Activated CD4-positive, alpha-beta memory T cell treated with anti-CD3 and anti-CD28 coated beads for 36 hours (primary cell): ENCODE data around the gene CCDC60. TPM values are rescaled to one million over a fixed set of nuclear protein-coding genes. Genes with fewer than 3 reads are reported as not detected.

ENCODE experiments used
- CTCF ChIA-PET: fragments of 350-600 bp; sonication (Branson Sonifier 250); formaldehyde crosslinking; loops from one replicate; lab custom pipeline; 2021; ENCODE audit warnings: antibody characterized with exemption, inconsistent platforms; lab: Charles Lee
- POLR2A ChIA-PET: fragments of 350-600 bp; sonication (Branson Sonifier 250); formaldehyde crosslinking; loops from one replicate; lab custom pipeline; 2021; ENCODE audit warnings: antibody characterized with exemption; lab: Charles Lee
- DNase-seq: peaks from one replicate; pipeline ENCODE4 v3.0.0-alpha.2; 2020
- H3K27ac Mint-ChIP-seq: one replicate; pipeline ENCODE4 v1.8.0; 2021; ENCODE audit warnings: mixed read lengths
- H3K27me3 Mint-ChIP-seq: one replicate; pipeline ENCODE4 v1.8.0; 2021; ENCODE audit warnings: mixed read lengths
- H3K36me3 Mint-ChIP-seq: one replicate; pipeline ENCODE4 v1.8.0; 2021; ENCODE audit warnings: mixed read lengths
- H3K4me1 Mint-ChIP-seq: one replicate; pipeline ENCODE4 v1.8.0; 2021; ENCODE audit warnings: low read depth, mixed read lengths
- H3K4me3 Mint-ChIP-seq: one replicate; pipeline ENCODE4 v1.8.0; 2021; ENCODE audit warnings: mild to moderate bottlenecking, mixed read lengths
- H3K9me3 Mint-ChIP-seq: one replicate; pipeline ENCODE4 v1.8.0; 2021; ENCODE audit warnings: mixed read lengths
- intact Hi-C: fragments of 100-400 bp; cut with micrococcal nuclease; formaldehyde crosslinking; loops from one replicate; pipeline ENCODE4 v1.15.1; 2023
- total RNA-seq, 2 experiments: library from RNA; stranded (reverse); gene quantifications; one replicate each; pipeline ENCODE4 v1.2.3, GENCODE V29; 2021

CCDC60 gene
- total RNA-seq, 2 experiments from 2014 or later, result not detected

DNA sequence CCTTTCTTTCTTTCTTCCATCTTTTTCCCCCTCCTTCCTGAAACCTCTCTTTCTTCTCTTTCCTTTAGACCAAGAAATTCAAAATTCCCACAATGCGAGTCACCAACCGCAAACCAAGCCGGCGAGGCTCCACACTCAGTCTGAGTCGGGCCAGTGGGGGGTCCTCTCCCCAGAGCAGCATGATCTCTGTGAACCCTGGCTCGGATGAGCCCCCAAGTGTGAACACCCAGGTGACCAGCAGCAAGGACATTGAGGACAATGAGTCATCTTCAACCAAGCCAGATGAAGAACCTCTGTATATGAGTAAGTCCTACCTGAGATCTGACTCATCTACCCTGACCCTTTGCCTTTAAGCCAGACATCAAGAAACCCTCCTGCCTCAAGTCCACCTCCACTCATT is 170.5 kb downstream of the CCDC60 start:
- H3K27me3 Mint-ChIP-seq, result peaks cover 7% of the 10 kb centered on the region
- DNase-seq, result no peak
- H3K36me3 Mint-ChIP-seq, result no peaks in the 10 kb centered on the region
- intact Hi-C loops, result no loop called here
- H3K4me3 Mint-ChIP-seq, result no peak overlapping the region
- no peaks in the 10 kb centered on the region for H3K4me1 Mint-ChIP-seq
- H3K27ac Mint-ChIP-seq, result no peak overlapping the region
- POLR2A ChIA-PET, result no interaction called here
- CTCF ChIA-PET, result no interaction called here
- no peaks in the 10 kb centered on the region for H3K9me3 Mint-ChIP-seq

DNA sequence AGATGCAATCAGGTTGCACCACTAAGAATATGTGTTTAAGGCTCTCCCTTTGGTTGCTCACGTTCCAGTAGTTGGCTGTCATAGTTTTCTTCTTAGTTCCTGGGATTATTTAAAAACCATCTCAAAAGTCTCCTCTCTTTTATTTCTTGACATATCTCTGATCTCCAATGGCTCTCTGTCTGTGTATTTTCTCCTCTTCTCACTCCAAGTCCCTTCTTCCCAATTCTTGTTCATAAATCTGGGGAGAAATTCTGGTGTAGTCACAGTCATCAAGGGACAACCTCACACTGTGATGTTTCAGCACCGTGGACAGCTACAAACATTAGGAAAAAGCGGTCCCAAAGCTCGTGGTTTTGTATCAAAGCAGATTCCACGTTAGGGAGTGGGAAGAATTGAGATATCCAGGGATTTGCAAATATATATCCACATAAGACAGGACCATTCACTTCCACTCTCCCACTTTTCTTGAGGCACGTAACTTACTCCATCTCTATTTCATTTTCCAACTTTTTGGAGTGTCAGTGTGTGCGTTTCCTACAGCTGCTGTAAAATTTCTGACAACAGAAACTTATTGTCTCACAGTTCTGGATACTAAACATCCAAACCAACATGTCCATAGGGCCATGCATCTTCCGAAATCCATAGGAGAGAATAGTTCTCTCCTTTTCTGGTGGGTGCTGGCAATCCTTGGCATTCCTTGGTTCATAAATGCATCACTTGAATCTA is 178.4 kb downstream of the CCDC60 start:
- Mint-ChIP-seq H3K27me3 (peaks cover 4% of the 10 kb centered on the region), H3K9me3 (no peaks in the 10 kb centered on the region), H3K36me3 (no peaks in the 10 kb centered on the region), H3K27ac (no peak overlapping the region), H3K4me3 (no peak overlapping the region), H3K4me1 (no peaks in the 10 kb centered on the region)
- ChIA-PET CTCF (no interaction called here), POLR2A (no interaction called here)
- DNase-seq, result no peak
- intact Hi-C loops, result no loop called here

DNA sequence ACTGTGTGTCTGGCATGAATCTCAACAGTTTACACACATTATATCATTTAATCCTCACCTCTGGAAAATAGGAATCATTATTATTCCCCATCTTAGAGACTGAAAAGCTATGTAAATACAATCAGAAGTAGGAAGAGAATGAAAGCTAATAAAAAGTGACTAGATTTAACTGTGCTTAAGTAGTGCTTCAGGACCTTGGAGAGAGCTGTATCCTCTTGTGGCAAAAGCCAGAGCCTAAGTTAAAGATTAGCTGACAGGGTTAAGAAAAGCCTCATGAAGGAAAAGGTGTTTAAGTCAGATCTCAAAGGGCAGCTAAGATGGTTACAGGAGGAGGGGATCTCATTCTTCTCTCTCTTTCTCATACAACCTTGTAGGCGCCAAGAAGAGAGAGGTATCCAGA is 193.7 kb downstream of the CCDC60 start:
- no peak overlapping the region for H3K27ac Mint-ChIP-seq
- H3K9me3 Mint-ChIP-seq, result no peaks in the 10 kb centered on the region
- H3K4me3 Mint-ChIP-seq, result no peak overlapping the region
- no peak for DNase-seq
- no peaks in the 10 kb centered on the region for H3K36me3 Mint-ChIP-seq
- POLR2A ChIA-PET, result no interaction called here
- no peaks in the 10 kb centered on the region for H3K4me1 Mint-ChIP-seq
- CTCF ChIA-PET, result no interaction called here
- H3K27me3 Mint-ChIP-seq, result peaks cover 2% of the 10 kb centered on the region
- intact Hi-C loops, result no loop called here

DNA sequence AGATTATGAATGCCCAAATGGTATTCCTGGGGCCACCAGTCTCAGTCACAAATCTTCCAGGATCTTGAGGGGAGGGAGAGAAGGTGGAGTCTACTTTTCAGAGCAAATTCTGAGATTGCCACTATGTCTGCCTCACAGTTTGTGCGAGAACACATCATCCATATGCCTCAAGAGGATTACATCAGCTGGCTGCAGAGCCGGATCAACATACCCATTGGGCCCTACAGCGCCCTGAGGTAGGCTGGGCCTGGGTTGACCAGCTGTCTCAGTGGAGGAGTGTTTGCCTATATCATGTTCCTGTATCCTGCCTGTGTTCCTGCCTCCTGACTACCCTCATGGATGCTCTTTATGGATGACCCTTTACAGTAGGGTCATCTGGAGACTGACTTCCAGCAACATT is 205.9 kb downstream of the CCDC60 start:
- Mint-ChIP-seq H3K4me3 (no peak overlapping the region), H3K9me3 (peaks cover 5% of the 10 kb centered on the region), H3K36me3 (no peaks in the 10 kb centered on the region), H3K27me3 (peaks cover 22% of the 10 kb centered on the region), H3K4me1 (no peaks in the 10 kb centered on the region), H3K27ac (no peak overlapping the region)
- no peak for DNase-seq
- ChIA-PET POLR2A (no interaction called here), CTCF (interaction anchor here (1.0 kb wide), 1 partner anchor 96 kb away, joined by 5 read pairs; no protein-coding TSS in a partner anchor)
- intact Hi-C loops, result no loop called here

DNA sequence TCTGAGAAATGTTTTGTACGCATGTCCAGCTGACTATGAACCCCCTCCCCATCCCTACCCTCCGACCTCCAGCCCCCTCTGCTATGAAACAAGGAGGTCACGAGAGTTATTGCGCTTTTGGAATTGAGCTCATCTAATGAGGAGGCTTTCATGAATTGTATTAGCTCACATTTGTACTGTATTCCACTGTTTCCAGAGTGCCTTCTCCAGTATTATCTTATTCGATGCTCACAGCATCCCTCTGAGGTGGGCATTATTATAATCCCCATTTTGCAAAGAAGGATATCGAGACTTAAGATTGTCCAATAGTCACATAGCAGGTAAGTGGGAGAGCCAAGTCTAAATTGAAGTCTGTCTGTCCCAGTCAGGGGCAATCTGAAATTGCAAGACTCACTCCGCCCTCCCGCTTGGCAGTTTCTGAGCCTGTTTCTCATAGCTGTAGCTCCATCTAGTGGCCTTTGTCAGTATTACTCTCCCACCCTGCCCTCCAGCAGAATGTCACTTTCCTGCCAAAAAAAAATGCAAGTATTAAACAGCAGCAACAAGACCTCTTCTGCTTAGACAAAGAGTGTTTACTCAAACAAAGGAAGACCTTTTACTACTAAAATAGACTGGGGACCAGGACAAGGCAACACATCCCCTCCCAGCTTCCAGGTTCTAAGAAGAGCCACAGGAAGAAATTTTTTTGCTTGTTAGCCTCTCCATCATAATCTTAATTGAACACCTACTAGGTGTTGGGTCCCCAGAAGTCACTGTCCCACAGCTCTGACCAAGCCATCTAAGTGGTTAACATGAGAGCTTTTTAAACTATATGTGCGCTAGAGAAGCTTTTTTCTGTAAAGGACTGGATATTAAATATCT is 210.5 kb downstream of the CCDC60 start:
- Mint-ChIP-seq H3K4me3 (no peak overlapping the region), H3K27ac (no peak overlapping the region), H3K9me3 (no peaks in the 10 kb centered on the region), H3K36me3 (no peaks in the 10 kb centered on the region), H3K4me1 (no peaks in the 10 kb centered on the region), H3K27me3 (peaks cover 22% of the 10 kb centered on the region)
- DNase-seq, result peak; percentile 59
- ChIA-PET CTCF (interaction anchor here (0.6 to 6.8 kb wide), 17 partner anchors 10 to 1153 kb away, joined by 3 to 83 read pairs (median 3); no protein-coding TSS in a partner anchor), POLR2A (no interaction called here)
- intact Hi-C loops, result loop anchor here (1.0 kb wide), 1 partner anchor 101 kb away; no protein-coding TSS in a partner anchor

DNA sequence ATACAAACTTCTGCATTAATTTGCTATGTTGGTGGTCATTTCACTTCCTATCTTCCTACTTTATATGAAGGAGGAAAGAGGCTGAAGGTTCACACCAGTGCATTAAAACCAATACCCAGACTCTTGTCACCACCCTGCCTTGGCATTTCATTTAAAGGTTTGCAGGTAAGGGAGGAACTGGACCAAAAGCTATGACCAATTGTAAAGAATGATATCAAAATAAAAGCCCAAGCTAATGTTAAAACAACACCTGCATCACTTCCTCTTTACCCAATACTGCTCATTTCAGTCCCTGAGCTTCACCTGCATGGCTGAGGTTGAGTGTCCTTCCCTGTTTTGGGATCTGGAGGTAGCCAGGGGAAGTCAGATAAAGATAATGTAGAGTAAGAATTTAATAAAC is 211.8 kb downstream of the CCDC60 start:
- H3K36me3 Mint-ChIP-seq, result no peaks in the 10 kb centered on the region
- ChIA-PET POLR2A (no interaction called here), CTCF (interaction anchor here (1.0 to 6.8 kb wide), 3 partner anchors 32 to 103 kb away, joined by 3 to 83 read pairs (median 3); no protein-coding TSS in a partner anchor)
- no peaks in the 10 kb centered on the region for H3K4me1 Mint-ChIP-seq
- intact Hi-C loops, result no loop called here
- H3K9me3 Mint-ChIP-seq, result no peaks in the 10 kb centered on the region
- no peak overlapping the region for H3K4me3 Mint-ChIP-seq
- DNase-seq, result no peak
- H3K27ac Mint-ChIP-seq, result no peak overlapping the region
- peaks cover 25% of the 10 kb centered on the region for H3K27me3 Mint-ChIP-seq

DNA sequence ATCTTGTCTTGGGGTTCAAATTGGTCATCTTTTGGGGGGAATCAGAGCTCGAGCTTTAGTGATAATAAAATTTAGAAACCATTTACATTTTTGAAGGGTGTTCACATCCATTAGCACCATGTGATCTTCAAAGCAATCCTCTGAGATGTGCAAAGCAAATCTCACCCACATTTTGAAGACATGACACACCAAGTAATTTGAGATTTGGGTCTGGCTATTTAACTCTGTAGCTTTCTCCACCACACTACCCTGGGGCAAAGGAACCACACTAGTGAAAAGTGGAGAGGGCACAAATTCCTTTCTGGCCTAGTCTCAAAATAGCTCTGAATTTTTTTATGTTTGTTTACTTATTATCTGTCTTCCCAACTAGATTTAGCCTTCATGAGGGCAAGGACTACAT is 212.5 kb downstream of the CCDC60 start:
- intact Hi-C loops, result no loop called here
- POLR2A ChIA-PET, result no interaction called here
- H3K9me3 Mint-ChIP-seq, result no peaks in the 10 kb centered on the region
- H3K4me3 Mint-ChIP-seq, result no peak overlapping the region
- CTCF ChIA-PET, result interaction anchor here (1.0 to 6.8 kb wide), 3 partner anchors 33 to 102 kb away, joined by 3 to 83 read pairs (median 3); no protein-coding TSS in a partner anchor
- peaks cover 24% of the 10 kb centered on the region for H3K27me3 Mint-ChIP-seq
- no peak overlapping the region for H3K27ac Mint-ChIP-seq
- DNase-seq, result no peak
- H3K4me1 Mint-ChIP-seq, result no peaks in the 10 kb centered on the region
- H3K36me3 Mint-ChIP-seq, result no peaks in the 10 kb centered on the region

DNA sequence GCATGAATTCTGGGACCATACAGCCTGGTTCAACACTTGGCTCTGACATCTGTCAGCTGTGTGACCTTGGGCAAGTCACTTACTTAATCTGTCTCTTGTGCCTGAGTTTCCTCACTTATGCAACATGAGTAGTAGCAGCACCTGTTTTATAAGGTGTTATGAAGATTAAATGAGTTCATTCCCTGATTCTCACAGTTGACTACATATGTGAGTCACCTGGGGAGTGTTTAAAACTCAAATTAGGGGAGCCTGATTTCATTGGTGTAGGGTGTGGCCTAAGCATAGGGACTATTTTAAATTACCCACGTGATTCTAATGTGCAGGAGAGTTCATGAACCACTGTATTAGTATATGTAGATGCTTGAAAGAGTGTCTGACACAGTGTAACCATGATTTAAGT is 222.3 kb downstream of the CCDC60 start:
- Mint-ChIP-seq H3K27me3 (peaks cover 14% of the 10 kb centered on the region), H3K4me3 (no peak overlapping the region), H3K4me1 (no peaks in the 10 kb centered on the region), H3K9me3 (no peaks in the 10 kb centered on the region), H3K27ac (no peak overlapping the region), H3K36me3 (no peaks in the 10 kb centered on the region)
- DNase-seq, result no peak
- POLR2A ChIA-PET, result no interaction called here
- intact Hi-C loops, result no loop called here
- CTCF ChIA-PET, result no interaction called here

DNA sequence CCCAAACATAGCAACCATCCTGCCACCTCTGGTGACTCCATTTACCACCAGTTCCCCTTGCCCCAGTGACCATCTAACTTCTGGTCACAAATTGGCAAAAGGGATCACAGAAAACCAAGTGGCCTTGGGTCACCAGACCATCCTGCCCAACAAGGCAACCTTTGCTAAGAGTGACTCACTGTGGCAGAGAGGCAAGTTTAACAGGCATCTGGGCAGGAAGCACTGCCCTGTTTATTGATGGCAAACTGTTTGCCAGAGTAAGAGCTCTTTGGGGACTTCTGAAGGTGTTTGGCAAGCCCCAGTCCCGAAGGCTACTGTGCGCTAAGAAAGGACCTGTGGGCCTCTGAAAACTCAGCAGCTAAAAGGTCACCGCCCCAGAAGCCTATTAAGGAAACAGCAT is 230.9 kb downstream of the CCDC60 start:
- DNase-seq, result no peak
- H3K4me1 Mint-ChIP-seq, result no peaks in the 10 kb centered on the region
- no peak overlapping the region for H3K4me3 Mint-ChIP-seq
- H3K36me3 Mint-ChIP-seq, result no peaks in the 10 kb centered on the region
- H3K27ac Mint-ChIP-seq, result no peak overlapping the region
- H3K9me3 Mint-ChIP-seq, result no peaks in the 10 kb centered on the region
- POLR2A ChIA-PET, result no interaction called here
- CTCF ChIA-PET, result no interaction called here
- intact Hi-C loops, result no loop called here
- H3K27me3 Mint-ChIP-seq, result peaks cover 5% of the 10 kb centered on the region

DNA sequence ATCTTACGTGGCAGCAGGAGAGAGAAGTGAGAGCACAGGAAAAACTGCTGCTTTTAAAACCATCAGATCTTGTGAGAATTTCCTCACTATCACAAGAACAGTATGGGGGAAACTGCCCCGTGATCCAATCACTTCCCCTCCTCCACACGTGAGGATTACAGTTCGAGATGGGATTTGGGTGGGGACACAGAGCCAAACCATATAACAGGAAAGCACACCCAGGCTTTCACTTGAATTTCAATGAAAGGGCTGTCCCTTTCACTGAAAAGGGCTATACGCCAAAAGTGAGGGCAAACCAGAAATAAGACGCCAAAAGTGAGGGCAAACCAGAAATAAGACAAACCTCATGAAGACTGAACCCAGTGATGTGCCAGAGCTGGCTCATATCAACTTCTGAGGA is 236.2 kb downstream of the CCDC60 start:
- ChIA-PET POLR2A (no interaction called here), CTCF (no interaction called here)
- H3K27me3 Mint-ChIP-seq, result peaks cover 16% of the 10 kb centered on the region
- H3K4me1 Mint-ChIP-seq, result no peaks in the 10 kb centered on the region
- H3K36me3 Mint-ChIP-seq, result no peaks in the 10 kb centered on the region
- no peaks in the 10 kb centered on the region for H3K9me3 Mint-ChIP-seq
- H3K4me3 Mint-ChIP-seq, result no peak overlapping the region
- no peak for DNase-seq
- intact Hi-C loops, result no loop called here
- no peak overlapping the region for H3K27ac Mint-ChIP-seq

DNA sequence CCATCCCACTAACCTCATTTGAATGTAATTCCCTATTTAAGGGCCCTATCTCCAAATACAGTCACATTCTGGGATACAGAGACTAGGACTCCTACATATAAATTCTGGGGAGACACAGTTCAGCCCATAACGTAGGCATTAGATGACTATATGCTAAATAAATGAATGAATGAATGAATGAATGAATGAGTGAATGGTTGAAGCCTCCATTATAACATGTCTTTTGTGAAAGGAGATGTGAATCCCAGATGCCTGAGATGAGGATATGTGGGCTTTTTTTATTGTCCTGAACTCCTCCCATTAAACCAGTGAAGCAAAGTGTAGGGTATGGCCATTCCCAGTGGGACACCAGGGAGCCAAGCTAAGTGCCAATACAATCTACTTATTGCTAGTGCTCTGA is 238.6 kb downstream of the CCDC60 start:
- Mint-ChIP-seq H3K4me3 (no peak overlapping the region), H3K27me3 (peaks cover 20% of the 10 kb centered on the region), H3K9me3 (no peaks in the 10 kb centered on the region), H3K27ac (no peak overlapping the region), H3K36me3 (no peaks in the 10 kb centered on the region), H3K4me1 (peaks cover 2% of the 10 kb centered on the region)
- no peak for DNase-seq
- intact Hi-C loops, result no loop called here
- ChIA-PET POLR2A (no interaction called here), CTCF (interaction anchor here (0.5 kb wide), 1 partner anchor 76 kb away, joined by 3 read pairs; no protein-coding TSS in a partner anchor)

DNA sequence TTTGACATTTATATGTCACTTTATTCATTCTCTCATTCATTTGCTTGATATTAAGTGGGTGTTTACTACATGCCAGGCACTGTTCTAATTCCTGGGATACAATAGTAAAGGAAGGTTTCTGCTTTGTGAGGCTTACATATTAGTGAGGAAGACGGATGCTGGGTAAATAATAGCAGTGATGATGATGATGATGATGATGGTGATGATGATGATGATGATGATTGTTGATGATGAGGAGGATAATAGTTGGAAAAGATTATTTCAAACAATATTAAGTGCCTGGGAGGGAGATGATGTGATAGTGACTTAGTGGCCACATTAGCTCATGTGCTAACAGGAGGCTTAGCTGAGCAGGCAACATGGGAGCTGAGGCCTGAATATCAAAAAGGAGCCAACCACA is 239.7 kb downstream of the CCDC60 start:
- Mint-ChIP-seq H3K27me3 (peaks cover 22% of the 10 kb centered on the region), H3K4me1 (peaks cover 2% of the 10 kb centered on the region), H3K36me3 (no peaks in the 10 kb centered on the region), H3K27ac (no peak overlapping the region), H3K9me3 (no peaks in the 10 kb centered on the region), H3K4me3 (no peak overlapping the region)
- intact Hi-C loops, result no loop called here
- ChIA-PET POLR2A (no interaction called here), CTCF (no interaction called here)
- no peak for DNase-seq
